IMR-90 (cell line): Measurements from ENCODE around the gene ERCC4. TPM values are rescaled to one million over a fixed set of nuclear protein-coding genes. Genes with fewer than 3 reads are reported as not detected.

Experiments
- ATAC-seq: fragments of 200-7000 bp; cut with Tn5 transposase; 2 replicates; pipeline ENCODE4 v1.9.1; 2020; ENCODE audit warnings: low read depth, mild to moderate bottlenecking, moderate library complexity
- BruUV-seq: library from RNA; stranded (reverse); fragments of 400-500 nt; replicated peaks from 2 replicates; lab custom pipeline; 2021; lab: Mats Ljungman, UMichigan
- CTCF ChIA-PET: fragments of 300-600 bp; formaldehyde crosslinking; extraction: SDS; loops from one replicate; lab custom pipeline; 2021; ENCODE audit warnings: antibody characterized with exemption; lab: Yijun Ruan, JAX
- POLR2A ChIA-PET: fragments of 300-600 bp; sonication (Branson Sonifier 250); formaldehyde crosslinking; loops from one replicate; lab custom pipeline; 2022; ENCODE audit warnings: antibody characterized with exemption; ENCODE audit not compliant: unreplicated experiment; lab: Charles Lee
- DNase-seq: peaks from one replicate; pipeline ENCODE4 v3.0.0; 2013
- H2AFZ ChIP-seq: replicated peaks from 2 replicates; pipeline ENCODE3; 2013; ENCODE audit warnings: low read length, mild to moderate bottlenecking; ENCODE audit not compliant: poor library complexity
- H2AK5ac ChIP-seq: 2 replicates; pipeline ENCODE4 v1.6.1; 2013; ENCODE audit warnings: low read depth, low read length, inconsistent platforms
- H2AK9ac ChIP-seq: replicated peaks from 2 replicates; pipeline ENCODE3; 2013; ENCODE audit warnings: mild to moderate bottlenecking, low read depth, low read length, moderate library complexity; ENCODE audit not compliant: poor library complexity
- H2BK120ac ChIP-seq: 2 replicates; pipeline ENCODE4 v1.6.1; 2013; ENCODE audit warnings: low read depth, low read length, inconsistent platforms
- H2BK15ac ChIP-seq: 3 replicates; pipeline ENCODE4 v1.6.1; 2013; ENCODE audit warnings: low read depth, low read length, inconsistent platforms
- H2BK20ac ChIP-seq: 2 replicates; pipeline ENCODE4 v1.6.1; 2013; ENCODE audit warnings: low read depth, mild to moderate bottlenecking, inconsistent platforms, low read length, moderate library complexity
- H2BK5ac ChIP-seq: 2 replicates; pipeline ENCODE4 v1.6.1; 2013; ENCODE audit warnings: mild to moderate bottlenecking, low read depth, low read length, inconsistent platforms; ENCODE audit not compliant: poor library complexity, severe bottlenecking
- H3K14ac ChIP-seq: replicated peaks from 2 replicates; pipeline ENCODE4 v1.6.1; 2013; ENCODE audit warnings: low read depth, low read length, inconsistent platforms
- H3K18ac ChIP-seq: 2 replicates; pipeline ENCODE4 v1.6.1; 2013; ENCODE audit warnings: low read depth, low read length, control low read depth
- H3K23ac ChIP-seq: 2 replicates; pipeline ENCODE4 v1.6.1; 2013; ENCODE audit warnings: low read depth, low read length, inconsistent platforms
- H3K27ac ChIP-seq: 2 replicates; pipeline ENCODE4 v1.5.1; 2013; ENCODE audit warnings: mild to moderate bottlenecking, control low read depth, low read length; ENCODE audit not compliant: insufficient read depth
- H3K27me3 ChIP-seq: 2 replicates; pipeline ENCODE4 v1.6.1; 2013; ENCODE audit warnings: low read length; ENCODE audit not compliant: control insufficient read depth, insufficient read depth
- H3K36me3 ChIP-seq: 2 replicates; pipeline ENCODE4 v1.6.1; 2013; ENCODE audit warnings: low read length, mixed read lengths; ENCODE audit not compliant: control insufficient read depth, insufficient read depth
- H3K4ac ChIP-seq: 2 replicates; pipeline ENCODE4 v1.6.1; 2013; ENCODE audit warnings: low read depth, low read length, inconsistent platforms
- H3K4me1 ChIP-seq: 2 replicates; pipeline ENCODE4 v1.6.1; 2013; ENCODE audit warnings: low read length, mixed read lengths; ENCODE audit not compliant: control insufficient read depth, insufficient read depth
- H3K4me2 ChIP-seq: 2 replicates; pipeline ENCODE4 v1.6.1; 2013; ENCODE audit warnings: low read depth, mild to moderate bottlenecking, control low read depth, low read length, moderate library complexity
- H3K4me3 ChIP-seq: 2 replicates; pipeline ENCODE4 v1.5.1; 2013; ENCODE audit warnings: low read depth, mild to moderate bottlenecking, control low read depth, low read length, moderate library complexity; ENCODE audit not compliant: insufficient read depth
- H3K56ac ChIP-seq: 2 replicates; pipeline ENCODE4 v1.6.1; 2013; ENCODE audit warnings: low read length, inconsistent platforms; ENCODE audit not compliant: insufficient read depth; ENCODE audit errors: extremely low read depth
- H3K79me1 ChIP-seq, 2 experiments: 2 replicates each; pipeline ENCODE4 v1.6.1; 2013; ENCODE audit warnings: low read length in 2 of 2, inconsistent platforms in 1 of 2, low read depth in 1 of 2
- H3K9ac ChIP-seq: 2 replicates; pipeline ENCODE4 v1.6.1; 2013; ENCODE audit warnings: low read depth, low read length, control low read depth
- H3K9me1 ChIP-seq: 2 replicates; pipeline ENCODE4 v1.6.1; 2013; ENCODE audit warnings: low read length, inconsistent platforms; ENCODE audit not compliant: insufficient read depth
- H3K9me3 ChIP-seq: 2 replicates; pipeline ENCODE4 v1.6.1; 2013; ENCODE audit warnings: low read length; ENCODE audit not compliant: control insufficient read depth, insufficient read depth
- H4K20me1 ChIP-seq: 2 replicates; pipeline ENCODE4 v1.6.1; 2013; ENCODE audit warnings: low read length, inconsistent platforms; ENCODE audit not compliant: insufficient read depth
- H4K5ac ChIP-seq: 2 replicates; pipeline ENCODE4 v1.6.1; 2013; ENCODE audit warnings: mild to moderate bottlenecking, low read depth, low read length, control low read depth
- H4K8ac ChIP-seq, 2 experiments: 2 replicates each; pipeline ENCODE4 v1.6.1; 2013; ENCODE audit warnings: low read depth in 2 of 2, low read length in 2 of 2, control low read depth in 1 of 2, inconsistent platforms in 1 of 2
- H4K91ac ChIP-seq: 2 replicates; pipeline ENCODE4 v1.6.1; 2013; ENCODE audit warnings: low read depth, low read length, inconsistent platforms; ENCODE audit not compliant: insufficient read depth
- BHLHE40 ChIP-seq: fragments of 150-350 bp; IDR thresholded peaks from 2 replicates; pipeline ENCODE4 v1.6.1; 2016; ENCODE audit warnings: mild to moderate bottlenecking, low read depth, low read length
- CEBPB ChIP-seq: IDR thresholded peaks from 2 replicates; pipeline ENCODE4 v1.6.1; 2012; ENCODE audit warnings: low read depth, low read length, improper control_type of control experiment
- CHD1 ChIP-seq: IDR thresholded peaks from 2 replicates; pipeline ENCODE4 v1.6.1; 2012; ENCODE audit warnings: low read depth, low read length, improper control_type of control experiment
- CTCF ChIP-seq: conservative IDR thresholded peaks from 2 replicates; pipeline ENCODE4 v1.5.1; 2012; ENCODE audit warnings: mild to moderate bottlenecking, low read depth, low read length, improper control_type of control experiment
- ELK1 ChIP-seq: fragments of 150-350 bp; IDR thresholded peaks from 2 replicates; pipeline ENCODE4 v1.6.1; 2016; ENCODE audit warnings: low read depth, mild to moderate bottlenecking, low read length, moderate library complexity, borderline replicate concordance
- FOS ChIP-seq: fragments of 150-350 bp; IDR thresholded peaks from 2 replicates; pipeline ENCODE4 v1.6.1; 2016; ENCODE audit warnings: low read depth, low read length
- MAFK ChIP-seq: IDR thresholded peaks from 2 replicates; pipeline ENCODE4 v1.6.1; 2012; ENCODE audit warnings: low read depth, low read length, improper control_type of control experiment
- MAZ ChIP-seq: IDR thresholded peaks from 2 replicates; pipeline ENCODE4 v1.6.1; 2012; ENCODE audit warnings: low read depth, mild to moderate bottlenecking, low read length, improper control_type of control experiment, moderate library complexity, borderline replicate concordance
- MXI1 ChIP-seq: IDR thresholded peaks from 2 replicates; pipeline ENCODE4 v1.6.1; 2012; ENCODE audit warnings: low read depth, mild to moderate bottlenecking, low read length, moderate library complexity, borderline replicate concordance
- NFE2L2 ChIP-seq: fragments of 150-350 bp; IDR thresholded peaks from 2 replicates; pipeline ENCODE4 v1.6.1; 2016; ENCODE audit warnings: low read depth, mild to moderate bottlenecking, low read length
- POLR2A ChIP-seq: IDR thresholded peaks from 2 replicates; pipeline ENCODE4 v1.6.1; 2012; ENCODE audit warnings: mild to moderate bottlenecking, low read depth, low read length
- RAD21 ChIP-seq: IDR thresholded peaks from 2 replicates; pipeline ENCODE4 v1.6.1; 2012; ENCODE audit warnings: low read length, improper control_type of control experiment
- RCOR1 ChIP-seq: IDR thresholded peaks from 2 replicates; pipeline ENCODE4 v1.6.1; 2012; ENCODE audit warnings: mild to moderate bottlenecking, low read length, improper control_type of control experiment; ENCODE audit not compliant: insufficient replicate concordance
- RFX5 ChIP-seq: IDR thresholded peaks from 2 replicates; pipeline ENCODE4 v1.8.0; 2012; ENCODE audit warnings: low read depth, mild to moderate bottlenecking, low read length, moderate library complexity
- SMC3 ChIP-seq: fragments of 150-350 bp; IDR thresholded peaks from 2 replicates; pipeline ENCODE4 v1.6.1; 2016; ENCODE audit warnings: low read depth, mild to moderate bottlenecking, antibody characterized with exemption, low read length, moderate library complexity
- USF2 ChIP-seq: fragments of 150-350 bp; IDR thresholded peaks from 2 replicates; pipeline ENCODE4 v1.6.1; 2017; ENCODE audit warnings: mild to moderate bottlenecking, antibody characterized with exemption, low read length, low read depth
- WGBS, 2 experiments: methylation state at CpG; one replicate each; pipeline versions ENCODE4 v1.1.5 to v1.1.7; 2013; ENCODE audit warnings: missing lambda C conversion rate in 2 of 2; ENCODE audit not compliant: insufficient read length in 1 of 2; ENCODE audit errors: extremely low coverage in 2 of 2; 5-methylcytosine and 5-hydroxymethylcytosine counted together
- dilution Hi-C: fragments of 300-500 bp; cut with HindIII; formaldehyde crosslinking; loops from one replicate; pipeline ENCODE4 v1.14.3; 2018; ENCODE audit warnings: low sequenced_read_pairs; ENCODE audit not compliant: unreplicated experiment
- in situ Hi-C: fragments of 300-500 bp; cut with MboI; formaldehyde crosslinking; loops from 3 replicates; pipeline ENCODE4 v1.14.3; 2019; ENCODE audit warnings: low sequenced_read_pairs, inconsistent platforms, mixed read lengths
- intact Hi-C: fragments of 100-400 bp; cut with micrococcal nuclease; formaldehyde crosslinking; loops from 2 replicates; pipeline ENCODE4 v1.10.0; 2022
- polyA plus RNA-seq, 3 experiments: library from polyadenylated mRNA; depleted of rRNA; stranded (reverse); fragments of >200 nt; gene quantifications; 2 replicates each; pipeline ENCODE4 v1.2.3, GENCODE V29; 2012; ENCODE audit warnings: low replicate concordance in 1 of 3
- total RNA-seq: library from RNA; depleted of rRNA; stranded (reverse); fragments of >200 nt; gene quantifications from 2 replicates; pipeline ENCODE4 v1.2.3, GENCODE V29; 2012

Gene ERCC4
- total and polyA plus RNA-seq, 2 of the 4 experiments (the other 2 are of a cell fraction): 2.9 to 19.2 TPM

GRCh38 chr16:13948086-13948485 is 28.1 kb downstream of the ERCC4 start:
- no peak overlapping the region for H2BK5ac ChIP-seq
- H3K9me1 ChIP-seq: 0 out of 2 replicates have a peak, but pooled peaks cover 2% of the 10 kb centered on the region
- no peak overlapping the region for H4K91ac ChIP-seq
- H3K14ac ChIP-seq: no peak overlapping the region
- TF ChIP-seq CEBPB: no peak
- no peak for TF ChIP-seq MXI1
- no peak for TF ChIP-seq BHLHE40
- no peak for TF ChIP-seq CHD1
- TF ChIP-seq USF2: no peak
- TF ChIP-seq RAD21: no peak
- no peak for TF ChIP-seq MAFK
- no peak for TF ChIP-seq MAZ
- TF ChIP-seq CTCF: no peak
- no peak for TF ChIP-seq RCOR1
- TF ChIP-seq RFX5: no peak
- no peak for TF ChIP-seq NFE2L2
- TF ChIP-seq FOS: no peak
- no peak for TF ChIP-seq ELK1
- no peak for TF ChIP-seq SMC3
- no peak for TF ChIP-seq POLR2A
- no TSS peak for BruUV-seq
- no peak overlapping the region for H3K27ac ChIP-seq
- ATAC-seq (no peak), DNase-seq (no peak)
- no peaks in the 10 kb centered on the region for H4K20me1 ChIP-seq
- H3K4me2 ChIP-seq: no peak overlapping the region
- H3K4me3 ChIP-seq: no peak overlapping the region
- no peak overlapping the region for H2AFZ ChIP-seq
- H3K23ac ChIP-seq: no peak overlapping the region
- no peak overlapping the region for H2BK120ac ChIP-seq
- H3K36me3 ChIP-seq: peaks cover 28% of the 10 kb centered on the region
- H3K79me1 ChIP-seq: no peaks in the 10 kb centered on the region
- ChIA-PET CTCF (interaction anchor here (2.4 kb wide), 1 partner anchor 24 kb away, joined by 6 read pairs; no protein-coding TSS in a partner anchor), POLR2A (no interaction called here)
- in situ Hi-C loops: no loop called here
- H2BK15ac ChIP-seq: no peak overlapping the region
- no peak overlapping the region for H2AK9ac ChIP-seq
- H3K27me3 ChIP-seq: no peaks in the 10 kb centered on the region
- no peak overlapping the region for H3K4ac ChIP-seq
- dilution Hi-C loops: no loop called here
- no peak overlapping the region for H4K8ac ChIP-seq
- 33% methylated on average over 3 of the region's 9 CpGs; no CpG with 5 or more reads in 1 of the 2 experiments for WGBS, 2 experiments
- H3K56ac ChIP-seq: no peak overlapping the region
- no peaks in the 10 kb centered on the region for H3K4me1 ChIP-seq
- no peak overlapping the region for H2BK20ac ChIP-seq
- H3K9me3 ChIP-seq: no peaks in the 10 kb centered on the region
- intact Hi-C loops: no loop called here
- H3K9ac ChIP-seq: no peak overlapping the region
- H3K18ac ChIP-seq: no peak overlapping the region
- H4K5ac ChIP-seq: no peak overlapping the region
- H2AK5ac ChIP-seq: no peak overlapping the region
